Fibroblast of skin of abdomen (primary cell): ENCODE data around the gene SPR. TPM values are rescaled to one million over a fixed set of nuclear protein-coding genes. Genes with fewer than 3 reads are reported as not detected.
A peak's percentile ranks its signal among the peaks of the same experiment; 100 is the strongest.

Source experiments
- DNase-seq: peaks from one replicate; pipeline ENCODE4 v3.0.0-alpha.2; 2013
- polyA plus RNA-seq, 2 experiments: library from polyadenylated mRNA; unstranded; fragments of 120-200 nt; gene quantifications; one replicate each; pipeline ENCODE4 v1.2.1, GENCODE V29; 2013; ENCODE audit not compliant: insufficient read length in 2 of 2

The SPR gene
- 6.5 TPM for polyA plus RNA-seq (2013, experiment 1 of 2; ENCODE audit: insufficient read length)
- 6.5 TPM for polyA plus RNA-seq (2013, experiment 2 of 2; ENCODE audit: insufficient read length)

DNA sequence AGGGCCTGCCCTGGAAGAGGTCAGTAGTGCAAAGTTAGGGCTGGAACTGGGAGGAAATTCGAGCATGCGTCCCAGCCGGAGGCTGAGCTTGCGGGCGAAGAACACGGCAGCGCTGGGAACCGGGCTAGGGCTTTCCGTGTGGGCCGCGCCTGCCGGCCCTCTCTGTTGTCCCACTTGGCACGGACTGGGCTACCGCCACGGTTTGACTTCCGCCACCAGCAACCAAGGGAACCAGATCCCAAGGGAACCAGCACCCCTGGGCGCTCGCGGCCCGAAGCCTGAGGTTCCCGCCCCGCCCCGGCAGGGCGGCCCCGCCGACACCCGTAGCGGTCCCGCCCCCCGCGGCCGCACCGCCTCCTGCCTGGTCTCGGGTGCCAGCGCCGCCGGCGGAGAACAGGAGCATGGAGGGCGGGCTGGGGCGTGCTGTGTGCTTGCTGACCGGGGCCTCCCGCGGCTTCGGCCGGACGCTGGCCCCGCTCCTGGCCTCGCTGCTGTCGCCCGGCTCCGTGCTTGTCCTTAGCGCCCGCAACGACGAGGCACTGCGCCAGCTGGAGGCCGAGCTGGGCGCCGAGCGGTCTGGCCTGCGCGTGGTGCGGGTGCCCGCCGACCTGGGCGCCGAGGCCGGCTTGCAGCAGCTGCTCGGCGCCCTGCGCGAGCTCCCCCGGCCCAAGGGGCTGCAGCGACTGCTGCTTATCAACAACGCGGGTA is at the start of gene SPR:
Gene SPR, plus strand, starts transcription at position 377 of the 708 bp plus-strand sequence. Its CDS starts 25 bp downstream, at position 402.
- peak; percentile 49 for DNase-seq

DNA sequence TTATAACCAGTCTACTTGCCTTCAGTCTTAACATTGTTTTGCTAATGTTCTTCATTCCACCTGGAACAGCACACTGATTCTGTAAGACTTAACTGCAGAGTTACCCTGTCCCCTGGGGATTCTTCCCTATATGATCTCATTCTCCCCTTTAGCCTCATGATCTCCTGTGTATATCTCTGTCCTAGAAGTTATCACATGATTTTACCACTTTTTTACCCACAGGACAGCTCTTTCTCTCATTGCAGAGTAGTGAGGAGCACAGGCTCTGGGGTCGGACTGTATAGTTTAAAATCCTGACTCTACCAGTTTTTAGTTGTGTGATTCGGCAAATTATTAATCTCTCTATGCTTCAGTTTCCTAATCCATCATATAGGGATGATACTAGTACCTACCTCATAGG is 47.1 kb upstream of the SPR start:
- no peak for DNase-seq

DNA sequence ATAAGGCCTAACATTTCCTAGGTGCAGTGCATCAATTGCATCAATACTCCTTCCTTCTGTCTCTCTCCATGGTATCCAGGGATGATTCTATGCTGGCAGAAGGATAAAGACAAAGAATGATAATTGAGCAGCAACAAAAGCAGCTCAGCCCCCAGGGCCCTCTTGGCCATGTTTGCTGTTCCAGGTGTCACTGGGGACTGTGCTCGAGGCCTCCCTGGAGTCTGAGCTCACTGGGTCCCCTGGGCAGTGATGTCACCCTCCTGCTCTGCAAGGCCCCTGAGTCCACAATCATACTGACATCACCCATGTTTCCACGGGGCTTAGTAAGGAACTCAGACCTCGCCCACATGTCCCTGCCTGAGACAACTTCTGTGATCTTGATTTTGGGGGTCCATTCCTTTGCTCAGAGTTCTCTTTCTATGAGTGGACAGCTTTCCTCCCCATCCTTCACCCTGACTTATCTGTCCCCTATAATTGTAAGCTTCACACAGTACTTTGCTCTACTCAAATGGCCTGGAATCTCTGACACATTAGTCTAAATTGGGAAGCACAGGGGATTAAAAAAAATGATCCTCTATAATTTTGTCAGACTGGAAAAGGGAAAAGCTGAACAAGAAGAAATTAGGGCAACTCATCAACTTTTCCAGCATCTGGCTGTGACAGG is 45.6 kb upstream of the SPR start:
- DNase-seq = no peak

DNA sequence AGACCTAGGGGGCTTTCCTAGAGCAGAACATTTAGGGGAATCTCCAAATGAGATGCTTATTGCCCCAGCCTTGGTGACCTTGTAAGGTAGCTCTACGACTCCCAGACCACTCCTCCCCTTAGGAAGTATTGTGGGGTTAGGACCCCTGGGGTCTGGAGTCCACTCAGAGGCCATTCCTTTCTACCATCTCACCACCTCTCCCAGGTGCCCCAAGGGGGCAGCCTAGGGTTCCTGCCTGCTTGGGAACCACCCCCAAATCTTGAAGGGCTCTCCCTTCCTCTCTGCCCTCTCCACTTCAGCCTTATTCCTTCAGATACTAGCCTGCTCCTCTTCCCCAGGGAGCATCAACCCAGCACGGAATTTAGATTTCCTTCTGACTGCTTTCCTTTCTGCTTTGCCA is 43.9 kb upstream of the SPR start:
- no peak for DNase-seq

DNA sequence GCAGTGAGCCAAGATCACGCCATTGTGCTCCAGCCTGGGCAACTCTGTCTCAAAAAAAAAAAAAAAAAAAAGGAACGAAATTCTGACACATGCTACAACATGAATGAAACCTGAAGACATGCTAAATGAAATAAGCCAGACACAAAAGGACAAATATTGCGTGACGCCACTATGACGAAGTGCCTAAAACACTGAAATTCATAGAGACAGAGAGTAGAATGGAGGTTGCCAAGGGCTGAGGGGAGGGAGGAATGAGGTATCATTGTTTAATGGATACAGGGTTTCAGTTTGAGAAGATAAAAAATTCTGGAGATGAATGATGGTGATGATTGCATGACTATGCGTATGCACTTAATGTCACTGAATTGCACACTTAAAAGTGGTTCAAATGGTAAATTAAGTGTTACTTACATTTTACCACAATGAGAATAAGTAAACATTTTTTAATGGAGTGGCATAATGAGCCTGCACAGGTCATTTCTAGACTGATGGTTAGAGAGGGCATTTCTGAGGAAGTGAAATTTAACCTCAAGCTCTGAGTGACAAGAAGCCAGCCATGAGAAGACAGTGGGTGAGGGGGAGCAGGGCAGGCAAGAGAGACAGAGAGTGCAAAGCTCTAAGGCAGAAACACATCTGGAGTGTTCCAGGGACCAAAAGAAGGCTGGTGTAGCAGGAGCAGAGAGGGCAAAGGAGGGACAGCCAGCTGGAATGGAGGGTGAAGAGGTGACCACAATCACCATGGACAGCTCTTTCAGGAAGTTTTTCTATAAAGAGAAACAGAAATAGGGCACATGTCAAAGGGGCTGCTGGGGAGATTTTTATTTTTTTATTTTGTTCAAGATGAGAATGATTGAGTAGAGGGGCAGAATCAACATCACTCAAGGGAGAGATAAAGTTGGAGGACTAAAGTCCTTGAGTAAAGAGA is 40.8 kb upstream of the SPR start:
- DNase-seq = no peak

DNA sequence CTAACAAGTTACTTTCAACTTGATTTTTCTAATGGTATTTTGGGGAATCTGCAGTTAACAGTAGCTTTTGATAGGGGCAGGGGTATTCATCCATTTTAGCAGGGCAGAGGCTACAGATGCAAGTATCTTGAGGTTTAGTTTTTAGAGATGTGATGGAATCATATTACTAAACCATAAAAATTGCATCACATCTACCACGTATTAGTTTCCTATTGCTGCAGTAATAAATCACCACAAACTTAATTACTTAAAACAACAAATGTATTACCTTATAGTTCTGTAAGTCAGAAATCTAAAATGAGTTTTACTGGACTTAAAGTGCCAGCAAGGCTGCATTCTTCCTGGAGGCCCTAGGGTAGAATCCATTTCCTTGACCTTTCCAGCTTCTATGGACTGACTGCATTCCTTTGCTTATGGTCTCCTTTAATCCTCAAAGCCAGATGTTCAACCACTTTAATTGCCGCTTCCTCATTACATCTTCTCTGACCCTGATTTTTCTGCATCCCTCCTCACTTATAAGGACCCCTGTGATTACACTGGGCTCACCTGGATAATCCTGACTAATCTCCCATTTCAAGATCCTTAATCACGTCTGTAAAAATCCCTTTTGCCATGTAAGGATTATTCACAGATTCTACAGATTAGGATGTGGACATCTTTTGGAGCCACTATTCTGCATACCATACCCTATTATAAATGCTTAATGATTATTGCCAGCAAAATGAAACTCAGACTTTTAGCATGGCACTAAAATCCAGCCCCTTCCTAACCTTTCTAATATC is 39.5 kb upstream of the SPR start:
- no peak for DNase-seq

DNA sequence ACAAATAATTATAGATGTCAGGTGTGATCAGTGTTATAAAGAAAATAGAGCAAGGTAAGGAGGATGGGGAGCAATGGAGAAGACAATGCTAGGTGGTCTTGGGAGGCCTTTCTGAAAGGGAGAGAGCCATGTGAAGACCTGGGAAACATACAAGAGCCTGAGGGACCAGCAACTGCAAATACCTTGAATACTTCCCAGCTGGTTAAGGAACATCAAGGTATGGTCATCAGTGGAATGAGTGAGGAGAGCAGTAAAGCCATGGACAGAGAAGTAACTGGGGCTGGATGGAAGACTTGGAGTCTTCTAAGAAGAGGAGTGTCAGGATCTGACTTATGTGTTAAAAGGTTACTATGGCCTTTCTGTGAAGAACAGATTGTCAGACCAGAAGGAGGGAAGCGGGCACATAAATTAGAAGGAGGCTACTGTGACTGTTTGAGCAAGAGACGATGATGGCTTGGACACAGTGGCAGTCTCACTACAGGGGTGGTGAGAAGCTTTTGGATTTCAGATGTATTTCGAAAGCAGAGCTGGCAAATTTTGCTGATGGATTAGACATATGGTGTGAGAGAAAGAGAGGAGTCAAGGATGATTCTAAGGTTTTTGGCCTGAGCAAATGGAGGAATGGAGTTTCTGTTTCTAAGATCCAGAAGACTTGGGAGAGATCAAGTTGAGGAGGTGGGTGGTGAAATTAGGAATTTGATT is 38.6 kb upstream of the SPR start:
- DNase-seq = no peak

DNA sequence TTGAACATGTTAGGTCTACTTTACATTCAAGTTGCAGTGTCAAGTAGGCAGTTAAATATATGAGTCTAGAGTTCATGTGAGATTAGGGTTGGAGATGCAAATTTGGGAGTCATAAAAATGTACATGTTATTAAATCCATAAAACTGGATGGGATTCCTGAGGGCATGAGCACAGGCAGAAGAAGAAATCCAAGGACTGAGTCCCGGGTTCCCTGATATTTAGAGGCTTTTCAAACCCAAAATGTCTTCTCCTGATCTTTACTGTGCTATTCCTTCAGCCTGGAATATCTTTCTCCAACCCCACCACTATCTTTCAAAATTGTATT is 38.1 kb upstream of the SPR start:
- no peak for DNase-seq

DNA sequence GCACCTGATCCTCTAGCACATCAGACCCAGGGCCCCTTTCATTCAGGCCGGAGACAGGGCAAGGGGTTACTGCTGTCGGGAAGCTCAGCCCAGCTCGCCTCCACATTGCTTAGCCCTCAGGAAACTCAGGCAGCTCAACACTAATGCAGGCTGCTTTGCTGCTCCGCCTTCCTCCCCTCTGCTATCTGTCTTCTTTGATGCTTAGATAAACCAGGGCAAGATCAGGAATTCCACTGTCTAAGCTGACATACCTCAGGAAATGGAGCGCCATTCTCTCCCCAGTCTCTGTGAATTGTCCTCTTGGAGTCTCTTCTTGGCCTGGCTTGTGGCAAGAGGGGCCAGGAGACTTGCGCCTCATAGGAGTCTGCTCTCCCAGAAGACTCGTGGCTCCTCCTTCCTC is 35.9 kb upstream of the SPR start:
- no peak for DNase-seq

DNA sequence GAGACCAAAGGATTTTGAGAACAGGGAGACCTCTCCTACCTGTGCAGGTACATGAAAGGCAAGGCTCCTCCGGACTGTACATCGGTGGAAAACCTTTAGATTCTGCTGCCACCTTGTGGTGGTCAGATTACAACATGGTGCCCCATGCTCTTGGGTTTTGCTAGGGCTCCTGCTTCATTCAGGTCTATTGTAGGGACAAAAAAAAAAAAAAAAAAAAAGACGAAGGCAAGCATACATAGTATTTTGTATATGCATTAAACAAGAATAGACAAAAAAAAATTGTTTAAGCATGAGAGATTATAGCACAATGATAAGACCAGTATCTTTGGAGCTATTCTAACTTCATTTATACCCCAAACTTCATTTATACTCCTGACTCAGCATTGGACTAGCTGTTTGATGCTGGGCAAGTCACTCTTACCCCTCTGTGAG is 27.4 kb upstream of the SPR start:
- peak; percentile 26 for DNase-seq

DNA sequence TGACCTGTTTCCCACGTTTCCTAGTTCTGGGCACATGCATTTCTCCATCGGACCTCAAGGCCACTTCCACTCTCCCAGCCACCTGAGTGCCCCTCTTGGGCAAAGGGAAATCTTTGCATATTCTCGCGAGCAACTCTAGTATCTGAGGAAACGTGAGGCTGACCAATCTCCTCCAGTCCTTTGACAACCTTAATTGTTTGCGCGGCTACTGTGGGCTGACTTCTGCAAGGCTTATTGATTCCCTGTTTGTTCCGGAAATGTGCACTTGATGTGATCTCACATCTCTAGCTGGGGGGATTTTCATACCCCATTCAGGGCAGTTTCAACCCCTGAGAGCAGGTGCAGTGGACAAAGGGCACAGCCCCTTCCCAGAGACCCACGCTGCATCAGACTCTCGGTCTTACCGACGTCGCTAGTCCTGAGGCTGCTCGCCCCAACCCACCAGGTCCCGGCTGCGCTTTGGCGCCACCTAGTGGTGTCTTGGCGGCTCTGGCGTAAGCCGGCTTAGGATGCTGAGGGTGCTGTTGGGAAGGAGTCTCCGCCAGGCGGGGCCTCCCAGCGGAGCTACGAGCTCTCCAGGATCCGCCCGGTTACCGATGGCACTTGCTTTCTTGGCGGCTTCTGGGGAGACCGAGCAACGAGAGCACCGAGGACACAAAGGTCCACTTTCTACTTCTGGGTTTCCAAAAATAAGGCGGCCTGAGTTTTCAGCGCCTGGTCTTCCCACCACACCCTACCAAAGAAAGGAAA is 24.8 kb upstream of the SPR start:
- DNase-seq = peak; percentile 79

DNA sequence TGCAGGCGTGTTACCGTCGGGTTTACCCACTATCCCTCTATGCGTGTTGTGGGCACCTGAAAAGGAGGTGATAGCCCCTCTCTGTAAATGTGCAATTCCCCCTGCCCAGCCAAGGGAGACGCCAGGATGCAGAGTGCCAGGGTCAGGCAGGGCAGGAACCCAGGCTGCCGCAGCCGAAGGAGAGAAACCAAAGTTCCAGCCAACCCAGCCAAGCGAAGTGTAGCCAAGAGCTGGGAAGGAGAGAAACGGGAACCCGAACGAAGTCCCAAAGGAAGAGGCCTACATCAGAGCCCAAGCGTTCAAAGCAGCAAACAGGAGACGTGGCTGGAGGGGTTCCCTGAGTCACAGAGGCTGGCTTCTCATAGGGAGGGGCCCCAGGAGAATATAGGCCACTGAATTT is 24.2 kb upstream of the SPR start:
- no peak for DNase-seq

DNA sequence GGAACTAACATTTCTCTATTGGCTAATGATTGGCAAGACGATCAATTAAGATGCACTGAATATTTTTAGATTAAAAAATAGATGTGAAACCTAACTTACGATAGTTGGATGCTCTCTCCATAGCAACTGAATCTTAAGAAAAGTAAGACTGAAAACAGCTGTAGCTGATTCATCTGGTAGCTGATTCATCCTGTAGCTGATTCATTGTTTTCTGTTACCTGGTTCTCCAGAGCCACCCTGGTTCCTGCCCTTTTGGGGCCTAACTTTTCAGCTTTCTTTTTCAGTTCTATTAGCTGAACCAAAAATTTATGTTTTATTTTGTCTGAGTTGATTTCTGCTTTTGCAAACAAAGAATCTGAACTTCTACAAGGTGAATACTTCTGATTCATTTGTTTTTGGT is 22.7 kb upstream of the SPR start:
- DNase-seq = peak; percentile 37

DNA sequence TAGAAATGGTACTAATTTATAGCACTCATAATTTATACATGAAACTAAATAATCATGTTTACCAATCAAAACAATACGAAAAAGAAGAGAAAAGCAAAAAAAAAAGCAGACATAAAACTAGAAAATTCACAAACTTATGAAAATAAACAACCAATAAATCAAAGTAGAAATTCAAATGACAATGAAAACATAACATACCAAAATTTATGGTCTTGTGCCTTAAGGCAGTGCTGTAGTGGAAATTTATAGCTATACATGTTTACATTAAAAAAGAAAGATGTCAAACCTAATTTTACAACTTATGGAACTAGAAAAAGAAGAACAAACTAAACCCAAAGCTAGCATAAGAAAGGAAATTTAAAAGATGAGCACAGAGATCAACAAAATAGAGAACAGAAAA is 16.1 kb upstream of the SPR start:
- no peak for DNase-seq

DNA sequence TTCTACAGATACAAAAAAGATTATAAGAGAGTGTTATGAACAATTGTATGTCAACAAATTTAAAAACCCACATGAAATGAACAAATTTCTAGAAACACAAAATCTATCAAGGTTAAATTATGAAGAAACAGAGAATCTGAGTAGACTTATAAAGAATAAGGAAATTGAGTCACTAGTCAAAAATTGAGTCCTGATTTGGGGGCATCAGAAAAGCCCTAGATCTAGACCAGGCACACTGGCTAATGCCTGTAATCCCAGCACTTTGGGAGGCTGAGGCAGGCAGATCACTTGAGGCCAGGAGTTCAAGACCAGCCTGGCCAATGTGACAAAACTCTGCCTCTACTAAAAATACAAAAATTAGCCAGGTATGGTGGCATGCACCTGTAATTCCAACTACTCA is 15.3 kb upstream of the SPR start:
- no peak for DNase-seq

DNA sequence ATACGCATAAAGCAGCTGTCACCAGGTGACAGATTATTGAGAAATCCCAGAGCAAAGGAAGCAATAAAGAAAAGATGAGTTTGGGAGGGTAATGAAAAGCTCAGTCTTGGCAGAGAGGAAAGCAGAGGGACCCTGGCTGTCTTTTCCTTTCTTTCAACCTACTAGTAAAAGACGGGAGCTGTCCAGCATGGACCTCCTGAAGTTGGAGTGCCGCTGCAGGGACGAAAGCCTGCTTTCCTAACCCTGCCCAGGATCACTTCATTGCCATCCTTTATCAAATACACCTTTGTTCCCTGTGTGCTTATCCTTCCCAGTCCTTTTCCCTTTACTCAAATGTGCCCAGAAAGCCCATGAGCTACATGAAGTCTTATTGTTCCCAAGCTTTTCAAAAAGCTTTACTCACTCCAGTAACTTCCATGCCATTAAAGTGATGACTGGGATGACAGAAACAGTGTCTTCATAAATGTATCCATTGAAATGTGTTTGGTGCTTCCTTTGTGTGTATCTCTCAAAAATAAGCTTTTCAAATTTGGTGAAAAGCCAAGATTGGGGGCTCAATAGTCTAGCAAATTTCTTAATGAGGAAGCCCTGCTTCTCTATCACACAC is 3.7 kb upstream of the SPR start:
- DNase-seq = peak; percentile 33

DNA sequence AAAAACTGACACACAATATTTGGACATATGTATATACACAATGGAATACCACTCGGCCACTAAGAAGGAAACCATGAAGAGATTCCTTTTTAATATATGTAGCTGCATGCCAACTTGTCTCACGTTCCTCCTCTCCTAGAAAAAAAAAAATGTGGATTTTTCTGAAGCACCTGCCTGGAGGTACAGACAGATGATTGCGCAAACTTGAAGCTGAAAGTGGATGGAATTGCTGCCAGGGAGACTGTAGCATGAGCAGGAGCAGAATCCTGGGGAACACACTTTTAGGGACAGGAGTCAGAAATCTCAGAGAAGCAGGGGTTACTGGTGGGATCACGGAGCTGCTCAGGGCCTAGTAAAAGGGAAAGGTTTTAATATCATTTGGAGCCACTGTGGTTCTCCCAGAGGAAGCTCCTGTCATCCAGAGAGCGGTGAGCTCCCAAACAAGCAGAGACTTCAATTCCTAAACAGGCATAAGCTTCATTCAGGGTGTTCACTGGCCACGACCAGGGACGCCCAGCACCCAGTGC is 640 bp upstream of the SPR start:
- DNase-seq = no peak

DNA sequence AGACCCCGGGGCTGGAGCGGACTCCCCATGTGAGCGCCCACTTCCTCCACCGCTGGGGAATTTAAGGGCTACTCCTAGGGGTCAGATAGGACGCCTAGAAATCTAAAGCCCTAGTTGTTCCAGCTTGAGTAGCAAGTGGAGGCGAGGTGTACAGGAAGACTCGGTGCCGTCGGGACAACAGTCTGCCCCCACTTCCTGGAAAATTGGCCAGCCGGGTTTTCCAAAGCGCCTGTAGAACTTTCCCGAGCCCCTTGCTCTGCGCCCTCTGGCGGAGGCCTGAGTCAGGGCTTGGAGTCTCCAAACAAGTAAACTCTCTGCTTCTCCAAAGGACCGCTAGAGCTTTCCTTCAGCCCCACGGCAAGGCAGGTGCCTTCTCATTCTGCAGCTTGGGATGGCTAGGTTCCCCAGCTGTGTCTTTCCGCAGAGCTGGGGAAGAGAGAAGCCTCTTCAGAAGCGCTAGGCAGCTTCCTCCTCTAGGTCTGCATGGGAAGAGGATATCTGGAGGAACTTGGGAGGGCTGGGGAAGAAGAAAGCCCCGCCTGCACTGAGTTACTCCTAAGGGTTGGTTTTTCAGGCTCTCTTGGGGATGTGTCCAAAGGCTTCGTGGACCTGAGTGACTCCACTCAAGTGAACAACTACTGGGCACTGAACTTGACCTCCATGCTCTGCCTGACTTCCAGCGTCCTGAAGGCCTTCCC is 681 bp downstream of the SPR start:
- peak; percentile 83 for DNase-seq

DNA sequence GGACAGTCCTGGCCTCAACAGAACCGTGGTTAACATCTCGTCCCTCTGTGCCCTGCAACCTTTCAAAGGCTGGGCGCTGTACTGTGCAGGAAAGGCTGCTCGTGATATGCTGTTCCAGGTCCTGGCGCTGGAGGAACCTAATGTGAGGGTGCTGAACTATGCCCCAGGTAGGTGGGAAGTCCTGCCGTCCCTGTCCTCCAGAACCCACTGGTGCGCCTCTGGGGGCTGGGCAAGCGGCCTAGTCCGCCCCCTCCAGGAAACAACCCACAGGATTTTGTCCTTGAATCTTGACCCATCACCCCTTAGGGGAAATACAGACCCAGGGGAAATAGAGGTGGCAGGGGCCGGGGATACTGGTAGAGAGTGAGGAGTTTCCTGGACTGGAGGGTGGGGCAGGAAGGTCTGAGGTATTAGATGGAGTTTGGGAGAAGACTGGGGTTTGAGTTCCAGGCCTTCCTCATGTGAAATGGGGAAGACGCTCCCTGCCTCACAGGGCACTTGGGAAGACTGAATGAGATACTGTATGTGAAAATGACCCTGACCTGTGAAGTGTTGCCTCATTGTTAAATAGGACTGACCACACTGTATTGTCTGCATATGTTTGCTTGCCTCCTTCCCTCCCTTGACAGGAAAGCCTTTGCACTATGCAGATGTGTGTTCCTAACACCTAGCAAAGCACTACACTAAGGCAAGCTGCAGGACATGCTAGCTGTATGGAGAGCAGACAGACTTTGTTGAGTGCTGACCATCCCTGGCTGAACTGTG is 1.4 kb downstream of the SPR start:
- DNase-seq = no peak
